H9 (cell line): ENCODE results near the gene MYO18A. TPM values are rescaled to one million over a fixed set of nuclear protein-coding genes. Genes with fewer than 3 reads are reported as not detected.

ENCODE experiments used
- DNase-seq: peaks from one replicate; pipeline ENCODE4 v3.0.0-alpha.2; 2017
- H2AFZ ChIP-seq: one replicate; pipeline ENCODE4 v1.6.1; 2013; ENCODE audit warnings: mild to moderate bottlenecking, low read length, control low read depth, moderate library complexity
- H2AK5ac ChIP-seq: 2 replicates; pipeline ENCODE4 v1.6.1; 2013; ENCODE audit warnings: low read length, control low read depth, mixed read lengths; ENCODE audit not compliant: insufficient read length
- H2BK120ac ChIP-seq: one replicate; pipeline ENCODE4 v1.6.1; 2013; ENCODE audit warnings: low read depth, mild to moderate bottlenecking, low read length, control low read depth, inconsistent platforms; ENCODE audit not compliant: poor library complexity, severe bottlenecking
- H2BK12ac ChIP-seq: 2 replicates; pipeline ENCODE4 v1.6.1; 2013; ENCODE audit warnings: low read length, control low read depth, mixed read lengths, low read depth; ENCODE audit not compliant: insufficient read length
- H2BK15ac ChIP-seq: 2 replicates; pipeline ENCODE4 v1.6.1; 2013; ENCODE audit warnings: low read depth, low read length, control low read depth
- H2BK20ac ChIP-seq: one replicate; pipeline ENCODE4 v1.6.1; 2013; ENCODE audit warnings: low read depth, mild to moderate bottlenecking, low read length, control low read depth, inconsistent platforms; ENCODE audit not compliant: poor library complexity, severe bottlenecking
- H2BK5ac ChIP-seq: 2 replicates; pipeline ENCODE4 v1.6.1; 2013; ENCODE audit warnings: low read length, control low read depth, mixed read lengths; ENCODE audit not compliant: insufficient read length
- H3K14ac ChIP-seq: 2 replicates; pipeline ENCODE4 v1.6.1; 2013; ENCODE audit warnings: low read length, control low read depth; ENCODE audit not compliant: insufficient read depth
- H3K18ac ChIP-seq: 2 replicates; pipeline ENCODE4 v1.6.1; 2013; ENCODE audit warnings: low read depth, mild to moderate bottlenecking, mixed read lengths, low read length, control low read depth; ENCODE audit not compliant: insufficient read length
- H3K23ac ChIP-seq: 2 replicates; pipeline ENCODE4 v1.6.1; 2013; ENCODE audit warnings: low read length, control low read depth, mixed read lengths, low read depth; ENCODE audit not compliant: insufficient read length
- H3K23me2 ChIP-seq: 2 replicates; pipeline ENCODE4 v1.6.1; 2013; ENCODE audit warnings: low read depth, mild to moderate bottlenecking, mixed read lengths, low read length, control low read depth; ENCODE audit not compliant: insufficient read length, poor library complexity, severe bottlenecking
- H3K27ac ChIP-seq: 2 replicates; pipeline ENCODE4 v1.5.1; 2013; ENCODE audit warnings: low read length, control low read depth, mixed read lengths, low read depth; ENCODE audit not compliant: insufficient read length
- H3K27me3 ChIP-seq: 2 replicates; pipeline ENCODE4 v1.6.1; 2013; ENCODE audit warnings: low read length, control low read depth, inconsistent platforms; ENCODE audit not compliant: insufficient read depth
- H3K4ac ChIP-seq: 2 replicates; pipeline ENCODE4 v1.6.1; 2013; ENCODE audit warnings: low read depth, mild to moderate bottlenecking, control low read depth, inconsistent platforms, low read length, moderate library complexity
- H3K4me1 ChIP-seq: 2 replicates; pipeline ENCODE4 v1.6.1; 2013; ENCODE audit warnings: low read length, control low read depth, inconsistent platforms; ENCODE audit not compliant: insufficient read depth
- H3K4me2 ChIP-seq: 2 replicates; pipeline ENCODE4 v1.6.1; 2013; ENCODE audit warnings: low read length, control low read depth, mixed read lengths; ENCODE audit not compliant: insufficient read length, insufficient read depth
- H3K56ac ChIP-seq: 2 replicates; pipeline ENCODE4 v1.6.1; 2013; ENCODE audit warnings: low read depth, mild to moderate bottlenecking, mixed read lengths, low read length, control low read depth; ENCODE audit not compliant: insufficient read length
- H3K79me1 ChIP-seq: 2 replicates; pipeline ENCODE4 v1.6.1; 2013; ENCODE audit warnings: low read depth, mild to moderate bottlenecking, moderate library complexity, low read length, control low read depth, inconsistent platforms; ENCODE audit not compliant: insufficient read depth, poor library complexity, severe bottlenecking
- H3K79me2 ChIP-seq: 2 replicates; pipeline ENCODE4 v1.6.1; 2013; ENCODE audit warnings: low read length, control low read depth, inconsistent platforms; ENCODE audit not compliant: insufficient read depth
- H3K9ac ChIP-seq: 2 replicates; pipeline ENCODE4 v1.6.1; 2013; ENCODE audit warnings: low read length, control low read depth, mixed read lengths; ENCODE audit not compliant: insufficient read length; ENCODE audit errors: extremely low read depth
- H3K9me3 ChIP-seq: one replicate; pipeline ENCODE4 v1.6.1; 2013; ENCODE audit warnings: low read depth, low read length, inconsistent platforms; ENCODE audit not compliant: control insufficient read depth
- H3T11ph ChIP-seq: one replicate; pipeline ENCODE4 v1.6.1; 2013; ENCODE audit warnings: mild to moderate bottlenecking, low read length, control low read depth, inconsistent platforms
- H4K20me1 ChIP-seq: one replicate; pipeline ENCODE4 v1.6.1; 2013; ENCODE audit not compliant: control insufficient read depth, insufficient read length, insufficient read depth
- H4K5ac ChIP-seq: 2 replicates; pipeline ENCODE4 v1.6.1; 2013; ENCODE audit warnings: low read depth, mild to moderate bottlenecking, mixed read lengths, low read length, control low read depth; ENCODE audit not compliant: insufficient read length
- H4K8ac ChIP-seq: replicated peaks from 2 replicates; pipeline ENCODE4 v1.6.1; 2013; ENCODE audit warnings: low read length, control low read depth, mixed read lengths, low read depth; ENCODE audit not compliant: insufficient read length
- H4K91ac ChIP-seq: 2 replicates; pipeline ENCODE4 v1.6.1; 2013; ENCODE audit warnings: low read depth, mild to moderate bottlenecking, moderate library complexity, mixed read lengths, low read length, control low read depth; ENCODE audit not compliant: insufficient read length
- H3K27ac Mint-ChIP-seq, 3 experiments: 2 replicates in 2 of 3; 3 replicates in 1 of 3; pipeline ENCODE4 v1.8.0; 2020 to 2021; ENCODE audit warnings: mixed read lengths in 3 of 3, mild to moderate bottlenecking in 1 of 3, moderate library complexity in 1 of 3
- H3K27me3 Mint-ChIP-seq: 2 replicates; pipeline ENCODE4 v1.8.0; 2021; ENCODE audit warnings: low read depth, mild to moderate bottlenecking, moderate library complexity, mixed read lengths
- H3K36me3 Mint-ChIP-seq, 3 experiments: 2 replicates in 2 of 3; 3 replicates in 1 of 3; pipeline ENCODE4 v1.8.0; 2020 to 2021; ENCODE audit warnings: low read depth in 3 of 3, mixed read lengths in 3 of 3; ENCODE audit not compliant: insufficient read depth in 1 of 3
- H3K4me1 Mint-ChIP-seq, 2 experiments: 2 replicates each; pipeline ENCODE4 v1.8.0; 2020; ENCODE audit warnings: mixed read lengths in 2 of 2
- H3K4me3 Mint-ChIP-seq, 2 experiments: 2 replicates in 1 of 2; 3 replicates in 1 of 2; pipeline ENCODE4 v1.8.0; 2020 to 2021; ENCODE audit warnings: mild to moderate bottlenecking in 2 of 2, mixed read lengths in 2 of 2, moderate library complexity in 1 of 2
- H3K9me3 Mint-ChIP-seq, 2 experiments: 2 replicates in 1 of 2; 3 replicates in 1 of 2; pipeline ENCODE4 v1.8.0; 2020; ENCODE audit warnings: mild to moderate bottlenecking in 2 of 2, mixed read lengths in 2 of 2, moderate library complexity in 1 of 2
- WGBS: extraction: QIAGEN DNeasy Blood & Tissue Kit; methylation state at CpG from one replicate; pipeline ENCODE4 v1.1.7; 2013; ENCODE audit warnings: missing lambda C conversion rate, low lambda C conversion rate, mixed read lengths; ENCODE audit not compliant: insufficient read length; ENCODE audit errors: extremely low coverage; 5-methylcytosine and 5-hydroxymethylcytosine counted together
- total RNA-seq: library from RNA; stranded (reverse); gene quantifications from 2 replicates; pipeline ENCODE4 v1.2.1, GENCODE V29; 2021
- TF ChIP-seq, protein P1 (sequence below): fragments of 200-600 bp; sonication (generic); conservative IDR thresholded peaks from 3 replicates; pipeline ENCODE4 v1.8.0; 2021; ENCODE audit warnings: antibody characterized with exemption, mild to moderate bottlenecking

The MYO18A gene
- total RNA-seq, 1 experiment from 2014 or later: 21.6 TPM

GRCh38 chr17:29123111-29123510 is 57.1 kb downstream of the MYO18A start:
- H3K4me1 ChIP-seq: no peaks in the 10 kb centered on the region
- H3K9me3 ChIP-seq: no peaks in the 10 kb centered on the region
- H3K9ac ChIP-seq: no peak overlapping the region
- peaks cover 0 to 9% (median 6%) of the 10 kb centered on the region in 3 experiments; a peak in 2 of 7 replicates for H3K36me3 Mint-ChIP-seq
- no peak overlapping the region for H3K18ac ChIP-seq
- H3T11ph ChIP-seq: no peak overlapping the region
- no peak overlapping the region for H3K14ac ChIP-seq
- H4K8ac ChIP-seq: no peak overlapping the region
- no peak overlapping the region for H4K5ac ChIP-seq
- no CpG with 5 or more reads among the region's 9 CpGs for WGBS
- no peak overlapping the region for H2BK120ac ChIP-seq
- TF ChIP-seq, protein P1, sequence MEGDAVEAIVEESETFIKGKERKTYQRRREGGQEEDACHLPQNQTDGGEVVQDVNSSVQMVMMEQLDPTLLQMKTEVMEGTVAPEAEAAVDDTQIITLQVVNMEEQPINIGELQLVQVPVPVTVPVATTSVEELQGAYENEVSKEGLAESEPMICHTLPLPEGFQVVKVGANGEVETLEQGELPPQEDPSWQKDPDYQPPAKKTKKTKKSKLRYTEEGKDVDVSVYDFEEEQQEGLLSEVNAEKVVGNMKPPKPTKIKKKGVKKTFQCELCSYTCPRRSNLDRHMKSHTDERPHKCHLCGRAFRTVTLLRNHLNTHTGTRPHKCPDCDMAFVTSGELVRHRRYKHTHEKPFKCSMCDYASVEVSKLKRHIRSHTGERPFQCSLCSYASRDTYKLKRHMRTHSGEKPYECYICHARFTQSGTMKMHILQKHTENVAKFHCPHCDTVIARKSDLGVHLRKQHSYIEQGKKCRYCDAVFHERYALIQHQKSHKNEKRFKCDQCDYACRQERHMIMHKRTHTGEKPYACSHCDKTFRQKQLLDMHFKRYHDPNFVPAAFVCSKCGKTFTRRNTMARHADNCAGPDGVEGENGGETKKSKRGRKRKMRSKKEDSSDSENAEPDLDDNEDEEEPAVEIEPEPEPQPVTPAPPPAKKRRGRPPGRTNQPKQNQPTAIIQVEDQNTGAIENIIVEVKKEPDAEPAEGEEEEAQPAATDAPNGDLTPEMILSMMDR: no peak
- no peak overlapping the region for H2AFZ ChIP-seq
- 0 out of 7 replicates have a peak overlapping the region, but pooled peaks of 1 of the 3 experiments have one; percentile 11 for H3K27ac Mint-ChIP-seq
- H3K4me3 Mint-ChIP-seq: no peak overlapping the region
- H2BK12ac ChIP-seq: no peak overlapping the region
- no peak overlapping the region for H3K23ac ChIP-seq
- no peak overlapping the region for H4K91ac ChIP-seq
- no peak overlapping the region for H3K4me2 ChIP-seq
- no peak overlapping the region for H3K27ac ChIP-seq
- H3K4me1 Mint-ChIP-seq: peaks cover 0 to under 1% of the 10 kb centered on the region in 2 experiments; a peak in 1 of 4 replicates
- no peaks in the 10 kb centered on the region for H3K79me2 ChIP-seq
- H2BK20ac ChIP-seq: no peak overlapping the region
- no peaks in the 10 kb centered on the region for H3K27me3 ChIP-seq
- no peaks in the 10 kb centered on the region for H3K27me3 Mint-ChIP-seq
- H3K9me3 Mint-ChIP-seq: no peaks in the 10 kb centered on the region
- no peaks in the 10 kb centered on the region for H4K20me1 ChIP-seq
- H3K4ac ChIP-seq: no peak overlapping the region
- no peaks in the 10 kb centered on the region for H3K79me1 ChIP-seq
- no peak for DNase-seq
- H2BK5ac ChIP-seq: no peak overlapping the region
- H3K23me2 ChIP-seq: no peaks in the 10 kb centered on the region
- no peak overlapping the region for H2BK15ac ChIP-seq
- H2AK5ac ChIP-seq: no peak overlapping the region
- no peak overlapping the region for H3K56ac ChIP-seq
